ENCODE measurements around the gene ZNF554.

DNA sequence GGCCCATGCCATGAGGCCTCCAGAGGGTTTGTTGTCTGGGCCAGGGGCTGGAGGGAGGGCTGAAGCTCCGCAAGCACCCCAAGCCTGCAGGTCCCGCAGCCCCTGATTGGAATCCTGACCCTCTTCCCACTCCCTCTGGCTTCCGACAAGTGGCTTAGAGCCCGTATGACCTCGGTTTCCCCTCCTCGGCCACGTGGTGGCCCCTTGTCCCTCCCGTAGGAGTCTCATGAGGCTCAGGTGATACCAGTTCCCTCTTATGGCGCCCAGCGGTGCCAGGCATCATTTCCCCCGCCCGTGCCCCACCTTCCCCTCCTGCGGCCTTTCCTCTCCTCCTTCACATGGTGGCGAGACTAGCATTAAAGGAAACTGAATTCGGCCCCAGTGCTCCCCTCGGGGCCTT is 28.2 kb upstream of the ZNF554 start:
- TF ChIP-seq, protein P1, sequence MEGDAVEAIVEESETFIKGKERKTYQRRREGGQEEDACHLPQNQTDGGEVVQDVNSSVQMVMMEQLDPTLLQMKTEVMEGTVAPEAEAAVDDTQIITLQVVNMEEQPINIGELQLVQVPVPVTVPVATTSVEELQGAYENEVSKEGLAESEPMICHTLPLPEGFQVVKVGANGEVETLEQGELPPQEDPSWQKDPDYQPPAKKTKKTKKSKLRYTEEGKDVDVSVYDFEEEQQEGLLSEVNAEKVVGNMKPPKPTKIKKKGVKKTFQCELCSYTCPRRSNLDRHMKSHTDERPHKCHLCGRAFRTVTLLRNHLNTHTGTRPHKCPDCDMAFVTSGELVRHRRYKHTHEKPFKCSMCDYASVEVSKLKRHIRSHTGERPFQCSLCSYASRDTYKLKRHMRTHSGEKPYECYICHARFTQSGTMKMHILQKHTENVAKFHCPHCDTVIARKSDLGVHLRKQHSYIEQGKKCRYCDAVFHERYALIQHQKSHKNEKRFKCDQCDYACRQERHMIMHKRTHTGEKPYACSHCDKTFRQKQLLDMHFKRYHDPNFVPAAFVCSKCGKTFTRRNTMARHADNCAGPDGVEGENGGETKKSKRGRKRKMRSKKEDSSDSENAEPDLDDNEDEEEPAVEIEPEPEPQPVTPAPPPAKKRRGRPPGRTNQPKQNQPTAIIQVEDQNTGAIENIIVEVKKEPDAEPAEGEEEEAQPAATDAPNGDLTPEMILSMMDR (IDR thresholded peaks at IDR 0.05) = no peak
- no peak for TF ChIP-seq POLR2A (IDR thresholded peaks at IDR 0.05)
